Natural killer cell treated with Interleukin-12 subunit alpha and Interleukin-12 subunit beta and Interleukin-15 and Interleukin-18, amount 100 ng/mL, for 72 hours (primary cell): Measurements from ENCODE around the gene STAB2. TPM values are rescaled to one million over a fixed set of nuclear protein-coding genes. Genes with fewer than 3 reads are reported as not detected.

Experiments
- ATAC-seq, 2 donors: fragments of 150-1000 bp; cut with Tn5 transposase in 1 of 2; sonication (Bioruptor Pico), chemical (Tn5 transposase) in 1 of 2; 2 replicates each; pipeline ENCODE4 v1.10.0; 2021
- DNase-seq: peaks from one replicate; pipeline ENCODE4 v3.0.0; 2022; ENCODE audit warnings: low spot score
- H3K27ac Mint-ChIP-seq, 2 donors: 1 replicate in 1 of 2; 2 replicates in 1 of 2; pipeline ENCODE4 v1.8.0; 2022; ENCODE audit warnings: mixed read lengths in 2 of 2, mild to moderate bottlenecking in 1 of 2, moderate library complexity in 1 of 2
- H3K27me3 Mint-ChIP-seq, 2 donors: 1 replicate in 1 of 2; 2 replicates in 1 of 2; pipeline ENCODE4 v1.8.0; 2022; ENCODE audit warnings: mixed read lengths in 2 of 2
- H3K36me3 Mint-ChIP-seq: one replicate; pipeline ENCODE4 v1.8.0; 2022; ENCODE audit warnings: mixed read lengths
- H3K4me1 Mint-ChIP-seq, 2 donors: 1 replicate in 1 of 2; 2 replicates in 1 of 2; pipeline ENCODE4 v1.8.0; 2022; ENCODE audit warnings: low read depth in 2 of 2, mixed read lengths in 2 of 2, mild to moderate bottlenecking in 1 of 2
- H3K4me3 Mint-ChIP-seq: one replicate; pipeline ENCODE4 v1.8.0; 2022; ENCODE audit warnings: mixed read lengths
- H3K9me3 Mint-ChIP-seq: 2 replicates; pipeline ENCODE4 v1.8.0; 2022; ENCODE audit warnings: mixed read lengths
- total RNA-seq, 2 donors: library from RNA; stranded (reverse); gene quantifications; one replicate each; pipeline ENCODE4 v1.2.3, GENCODE V29; 2022

The STAB2 gene
- total RNA-seq, 2 donors from 2014 or later: not detected

DNA sequence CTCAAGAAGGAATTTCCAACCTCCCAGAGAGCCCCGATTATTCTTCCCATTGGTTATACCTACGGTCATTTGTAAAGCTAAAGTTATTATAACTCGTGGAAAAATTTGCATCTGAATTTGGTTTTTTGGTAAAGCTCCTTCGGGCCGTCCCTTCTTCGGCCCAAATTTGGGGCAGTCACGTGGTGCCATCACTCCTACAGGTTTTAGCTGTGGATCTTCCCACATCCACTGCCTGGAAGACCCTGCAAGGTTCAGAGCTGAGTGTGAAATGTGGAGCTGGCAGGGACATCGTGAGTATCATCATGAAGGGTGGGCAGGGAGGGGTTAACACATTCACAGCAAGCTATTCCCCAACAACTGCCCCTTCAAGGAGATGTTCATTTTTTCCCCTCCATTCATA lies 148.2 kb downstream of the STAB2 start:
- no peak overlapping the region for H3K27ac Mint-ChIP-seq
- DNase-seq (no peak), ATAC-seq (no peak)
- H3K4me1 Mint-ChIP-seq: no peaks in the 10 kb centered on the region
- H3K36me3 Mint-ChIP-seq: no peaks in the 10 kb centered on the region
- H3K4me3 Mint-ChIP-seq: no peak overlapping the region
- H3K9me3 Mint-ChIP-seq: no peaks in the 10 kb centered on the region
- peaks cover 11 to 18% of the 10 kb centered on the region in 2 donors for H3K27me3 Mint-ChIP-seq

- H3K27me3 Mint-ChIP-seq: peaks cover 13 to 24% of the 10 kb centered on the region in 2 donors
- H3K4me3 Mint-ChIP-seq: no peak overlapping the region
- no peaks in the 10 kb centered on the region for H3K4me1 Mint-ChIP-seq
- no peak for ATAC-seq
- no peaks in the 10 kb centered on the region for H3K9me3 Mint-ChIP-seq
- no peak overlapping the region for H3K27ac Mint-ChIP-seq
- DNase-seq: no peak
- H3K36me3 Mint-ChIP-seq: no peaks in the 10 kb centered on the region
Observed at GRCh38 chr12:103736572-103736971, 149.5 kb downstream of the STAB2 start.

GRCh38 chr12:103737881-103738280 lies 150.8 kb downstream of the STAB2 start:
- no peaks in the 10 kb centered on the region for H3K9me3 Mint-ChIP-seq
- H3K27me3 Mint-ChIP-seq: peaks cover 10 to 32% of the 10 kb centered on the region in 2 donors
- ATAC-seq: no peak
- H3K27ac Mint-ChIP-seq: no peak overlapping the region
- H3K4me3 Mint-ChIP-seq: no peak overlapping the region
- no peaks in the 10 kb centered on the region for H3K36me3 Mint-ChIP-seq
- no peak for DNase-seq
- no peaks in the 10 kb centered on the region for H3K4me1 Mint-ChIP-seq

- peaks cover 12 to 37% of the 10 kb centered on the region in 2 donors for H3K27me3 Mint-ChIP-seq
- ATAC-seq: no peak
- no peak overlapping the region for H3K27ac Mint-ChIP-seq
Observed at GRCh38 chr12:103742349-103742932, 155.4 kb downstream of the STAB2 start.

GRCh38 chr12:103743788-103744187 lies 156.7 kb downstream of the STAB2 start:
- Mint-ChIP-seq H3K36me3 (no peaks in the 10 kb centered on the region), H3K4me3 (no peak overlapping the region), H3K27ac (no peak overlapping the region), H3K9me3 (no peaks in the 10 kb centered on the region), H3K4me1 (no peaks in the 10 kb centered on the region), H3K27me3 (peaks cover 10 to 29% of the 10 kb centered on the region in 2 donors)
- DNase-seq (no peak), ATAC-seq (no peak)

More at GRCh38 chr12:103742349-103742932, 155.4 kb downstream of the STAB2 start:
- H3K9me3 Mint-ChIP-seq: no peaks in the 10 kb centered on the region
- no peak for DNase-seq
- H3K36me3 Mint-ChIP-seq: no peaks in the 10 kb centered on the region
- H3K4me3 Mint-ChIP-seq: no peak overlapping the region
- no peaks in the 10 kb centered on the region for H3K4me1 Mint-ChIP-seq

DNA sequence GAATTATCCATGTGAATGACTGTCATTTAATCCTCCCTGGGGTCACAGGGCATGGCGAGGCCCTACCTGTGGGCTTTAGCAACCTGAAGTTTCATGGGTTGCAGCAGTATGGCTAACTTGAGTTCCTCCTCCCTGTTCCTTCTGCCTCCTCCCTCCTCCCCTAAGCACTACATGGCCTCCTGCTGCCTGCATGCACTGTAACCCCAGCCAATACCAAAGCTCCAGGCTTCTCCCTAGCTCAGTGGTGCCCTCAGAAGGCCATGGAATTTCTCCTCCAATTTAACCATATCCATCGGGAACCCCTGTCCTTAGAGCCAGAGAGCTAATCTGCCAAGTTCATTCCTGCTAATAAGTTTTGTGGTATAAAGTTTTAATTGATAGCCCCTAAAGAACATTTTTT lies 158.9 kb downstream of the STAB2 start:
- Mint-ChIP-seq H3K4me1 (no peaks in the 10 kb centered on the region), H3K4me3 (no peak overlapping the region), H3K27ac (no peak overlapping the region), H3K36me3 (no peaks in the 10 kb centered on the region), H3K27me3 (peaks cover 5 to 29% of the 10 kb centered on the region in 2 donors), H3K9me3 (no peaks in the 10 kb centered on the region)
- no peak for ATAC-seq
- no peak for DNase-seq

DNA sequence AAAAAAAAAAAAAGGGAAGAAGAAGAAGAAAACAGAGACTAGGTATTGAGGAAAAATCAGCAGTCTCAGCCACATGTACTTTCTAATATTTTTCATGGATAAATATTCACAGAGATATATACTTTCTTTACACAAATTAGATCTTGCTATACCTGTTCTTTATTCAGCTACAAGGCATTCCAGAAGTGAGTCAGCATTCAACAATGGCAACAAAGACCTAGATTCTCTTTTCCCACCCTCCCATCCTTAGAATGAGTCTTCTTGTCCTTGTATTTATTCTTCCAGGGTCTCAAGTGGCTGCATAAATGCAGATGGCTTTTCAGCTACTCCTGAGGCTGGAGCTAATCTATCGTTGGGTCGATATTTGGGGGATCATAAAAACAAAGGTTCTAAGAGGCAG lies 160.9 kb downstream of the STAB2 start:
- Mint-ChIP-seq H3K27me3 (peaks cover 9 to 25% of the 10 kb centered on the region in 2 donors), H3K9me3 (no peaks in the 10 kb centered on the region), H3K4me1 (no peaks in the 10 kb centered on the region), H3K4me3 (no peak overlapping the region), H3K27ac (no peak overlapping the region), H3K36me3 (no peaks in the 10 kb centered on the region)
- DNase-seq (no peak), ATAC-seq (no peak)

- DNase-seq (no peak), ATAC-seq (no peak)
- no peak overlapping the region for H3K27ac Mint-ChIP-seq
- no peaks in the 10 kb centered on the region for H3K36me3 Mint-ChIP-seq
- H3K4me1 Mint-ChIP-seq: no peaks in the 10 kb centered on the region
- H3K4me3 Mint-ChIP-seq: no peak overlapping the region
- H3K27me3 Mint-ChIP-seq: peaks cover 5 to 26% of the 10 kb centered on the region in 2 donors
- no peaks in the 10 kb centered on the region for H3K9me3 Mint-ChIP-seq
Observed at GRCh38 chr12:103748875-103749274, 161.8 kb downstream of the STAB2 start.

DNA sequence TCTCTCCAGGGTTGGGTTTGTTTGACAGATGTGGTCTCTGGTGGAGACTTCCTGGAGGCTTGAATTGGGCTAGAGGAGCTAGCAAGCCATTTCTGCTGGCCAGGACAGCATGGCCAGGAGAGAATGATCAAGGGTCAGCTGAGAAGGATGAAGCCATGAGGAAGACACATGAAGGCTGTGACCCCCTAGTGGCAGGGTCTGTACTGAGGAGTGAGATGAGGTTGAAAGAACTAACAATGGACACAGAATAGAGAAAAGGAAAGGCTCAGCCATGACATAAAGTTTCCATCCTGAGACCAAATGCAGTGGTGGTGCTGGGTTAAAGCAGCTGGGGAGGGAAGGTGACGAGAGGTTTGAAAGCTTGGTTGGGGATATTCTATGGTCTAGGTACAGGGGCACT lies 164.1 kb downstream of the STAB2 start:
- H3K9me3 Mint-ChIP-seq: no peaks in the 10 kb centered on the region
- DNase-seq (no peak), ATAC-seq (no peak)
- no peak overlapping the region for H3K4me3 Mint-ChIP-seq
- no peak overlapping the region for H3K27ac Mint-ChIP-seq
- peaks cover 5 to 26% of the 10 kb centered on the region in 2 donors for H3K27me3 Mint-ChIP-seq
- H3K36me3 Mint-ChIP-seq: no peaks in the 10 kb centered on the region
- H3K4me1 Mint-ChIP-seq: no peaks in the 10 kb centered on the region

DNA sequence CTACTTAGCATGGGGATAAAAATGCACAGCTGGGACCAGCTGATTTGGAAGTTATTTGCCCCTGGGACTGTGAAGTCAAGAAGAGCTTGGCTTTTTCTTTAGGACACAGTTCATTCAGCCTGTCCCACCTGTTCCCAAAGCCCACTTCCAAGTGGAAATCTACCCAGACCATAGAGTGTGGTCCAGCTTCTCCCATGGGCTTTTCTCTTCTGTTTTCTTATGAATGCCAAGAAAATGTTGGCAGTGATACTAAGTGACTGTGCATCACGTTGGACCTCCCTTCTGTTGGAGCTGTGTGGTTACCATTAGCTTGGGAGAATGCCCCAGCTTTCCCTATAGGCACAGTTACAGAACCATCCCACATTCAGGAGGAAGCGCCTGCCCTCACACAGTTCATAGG lies 164.5 kb downstream of the STAB2 start:
- ATAC-seq (no peak), DNase-seq (no peak)
- Mint-ChIP-seq H3K27ac (no peak overlapping the region), H3K4me3 (no peak overlapping the region), H3K9me3 (no peaks in the 10 kb centered on the region), H3K4me1 (no peaks in the 10 kb centered on the region), H3K36me3 (no peaks in the 10 kb centered on the region), H3K27me3 (peaks cover 5 to 26% of the 10 kb centered on the region in 2 donors)

GRCh38 chr12:103755425-103755824 lies 168.4 kb downstream of the STAB2 start:
- Mint-ChIP-seq H3K27me3 (peaks cover 5 to 20% of the 10 kb centered on the region in 2 donors), H3K4me1 (no peaks in the 10 kb centered on the region), H3K4me3 (no peak overlapping the region), H3K36me3 (no peaks in the 10 kb centered on the region), H3K27ac (no peak overlapping the region), H3K9me3 (no peaks in the 10 kb centered on the region)
- DNase-seq: no peak
- ATAC-seq: peak in 1 of 2 donors; percentile 24

- Mint-ChIP-seq H3K4me3 (no peak overlapping the region), H3K4me1 (no peaks in the 10 kb centered on the region), H3K27me3 (peaks cover 0 to 13% of the 10 kb centered on the region in 2 donors), H3K9me3 (no peaks in the 10 kb centered on the region), H3K27ac (no peak overlapping the region), H3K36me3 (no peaks in the 10 kb centered on the region)
- ATAC-seq (no peak), DNase-seq (no peak)
Observed at GRCh38 chr12:103756443-103756842, 169.4 kb downstream of the STAB2 start.

DNA sequence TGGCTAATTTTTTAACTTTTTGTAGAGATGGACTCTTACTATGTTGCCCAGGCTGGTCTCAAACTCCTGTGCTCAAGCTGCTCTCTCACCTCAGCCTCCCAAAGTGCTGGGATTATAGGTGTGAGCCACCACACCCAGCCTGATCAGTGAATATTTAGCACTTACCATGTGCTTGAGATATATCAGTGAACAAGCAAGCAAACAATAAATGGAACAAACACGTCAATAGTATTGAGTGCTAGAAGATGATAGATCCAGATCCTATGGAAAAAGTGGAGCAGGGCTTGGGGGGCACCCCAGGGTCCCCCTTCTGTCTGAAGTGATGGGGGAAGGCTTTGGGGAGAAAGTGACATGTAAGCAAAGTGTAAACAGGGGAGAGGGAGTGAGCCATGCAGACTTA lies 170.2 kb downstream of the STAB2 start:
- Mint-ChIP-seq H3K4me1 (no peaks in the 10 kb centered on the region), H3K9me3 (no peaks in the 10 kb centered on the region), H3K27ac (no peak overlapping the region), H3K36me3 (no peaks in the 10 kb centered on the region), H3K27me3 (peaks cover 0 to 9% of the 10 kb centered on the region in 2 donors), H3K4me3 (no peak overlapping the region)
- no peak for ATAC-seq
- no peak for DNase-seq

DNA sequence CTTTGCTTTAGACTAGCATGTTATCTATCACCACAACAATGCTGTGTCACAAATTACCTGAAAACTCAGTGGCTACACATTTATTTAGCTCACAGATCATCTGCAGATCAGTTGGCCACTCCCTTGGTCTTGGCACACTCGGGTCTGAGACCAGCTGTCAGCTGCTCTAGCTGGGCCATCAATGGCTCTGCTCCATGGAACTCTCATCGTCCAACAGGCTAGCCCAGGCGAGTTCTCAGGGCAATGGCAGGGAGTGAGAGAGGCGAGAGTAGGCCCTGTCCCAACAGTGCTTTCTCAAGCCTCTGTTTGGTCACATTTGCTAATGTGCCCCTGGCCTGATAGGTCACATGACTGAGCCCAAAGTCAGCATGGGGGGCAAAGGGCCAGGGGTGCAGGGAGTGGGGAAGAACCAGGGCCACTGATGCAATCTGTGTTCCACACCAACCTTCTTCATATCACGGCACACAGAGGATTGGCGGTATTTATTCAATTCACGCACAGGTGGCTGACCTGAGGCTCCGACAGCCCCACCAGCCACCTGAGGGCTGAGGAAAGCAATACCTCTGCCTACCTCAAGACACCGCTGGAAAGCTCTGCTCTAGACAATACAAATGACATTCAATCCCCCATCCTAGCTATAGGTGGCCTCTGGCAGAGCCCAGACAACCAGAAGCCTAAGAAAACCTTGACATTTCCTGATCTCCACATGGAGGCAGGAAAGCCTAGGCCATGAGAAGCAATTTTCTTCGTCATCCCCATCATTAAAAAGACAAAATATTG lies 171.4 kb downstream of the STAB2 start:
- Mint-ChIP-seq H3K4me1 (no peaks in the 10 kb centered on the region), H3K9me3 (no peaks in the 10 kb centered on the region), H3K27ac (no peak overlapping the region), H3K27me3 (peaks cover 0 to 4% of the 10 kb centered on the region in 2 donors), H3K36me3 (no peaks in the 10 kb centered on the region), H3K4me3 (no peak overlapping the region)
- ATAC-seq: no peak
- no peak for DNase-seq
